GM12891 (cell line): ENCODE data around the gene SLC25A47.
A peak's percentile ranks its signal among the peaks of the same experiment; 100 is the strongest.

Source experiments
- DNase-seq: peaks from one replicate; pipeline ENCODE4 v3.0.0; 2011; ENCODE audit warnings: low spot score; ENCODE audit not compliant: insufficient read length
- FAIRE-seq: peaks from 2 replicates; lab custom pipeline; 2011; peaks lifted over from hg19 to GRCh38; lab: Jason Lieb, UNC
- PAX5 ChIP-seq: IDR thresholded peaks from 2 replicates; pipeline ENCODE4 v1.6.1; 2011; ENCODE audit warnings: low read length, moderate library complexity, mild to moderate bottlenecking; ENCODE audit not compliant: insufficient read depth, severe bottlenecking
- POLR2A ChIP-seq: IDR thresholded peaks from 2 replicates; pipeline ENCODE4 v1.6.1; 2011; ENCODE audit warnings: low read depth, low read length, control low read depth
- POLR2AphosphoS5 ChIP-seq: IDR thresholded peaks from 2 replicates; pipeline ENCODE4 v1.6.1; 2011; ENCODE audit warnings: low read depth, low read length, control low read depth
- POU2F2 ChIP-seq: IDR thresholded peaks from 2 replicates; pipeline ENCODE4 v1.6.1; 2011; ENCODE audit warnings: low read depth, mild to moderate bottlenecking, control low read depth, low read length, moderate library complexity
- SPI1 ChIP-seq: IDR thresholded peaks from 2 replicates; pipeline ENCODE4 v1.6.1; 2011; ENCODE audit warnings: low read depth, low read length, control low read depth
- TAF1 ChIP-seq: IDR thresholded peaks from 2 replicates; pipeline ENCODE4 v1.6.1; 2011; ENCODE audit warnings: low read depth, low read length, control low read depth

SLC25A47 gene

DNA sequence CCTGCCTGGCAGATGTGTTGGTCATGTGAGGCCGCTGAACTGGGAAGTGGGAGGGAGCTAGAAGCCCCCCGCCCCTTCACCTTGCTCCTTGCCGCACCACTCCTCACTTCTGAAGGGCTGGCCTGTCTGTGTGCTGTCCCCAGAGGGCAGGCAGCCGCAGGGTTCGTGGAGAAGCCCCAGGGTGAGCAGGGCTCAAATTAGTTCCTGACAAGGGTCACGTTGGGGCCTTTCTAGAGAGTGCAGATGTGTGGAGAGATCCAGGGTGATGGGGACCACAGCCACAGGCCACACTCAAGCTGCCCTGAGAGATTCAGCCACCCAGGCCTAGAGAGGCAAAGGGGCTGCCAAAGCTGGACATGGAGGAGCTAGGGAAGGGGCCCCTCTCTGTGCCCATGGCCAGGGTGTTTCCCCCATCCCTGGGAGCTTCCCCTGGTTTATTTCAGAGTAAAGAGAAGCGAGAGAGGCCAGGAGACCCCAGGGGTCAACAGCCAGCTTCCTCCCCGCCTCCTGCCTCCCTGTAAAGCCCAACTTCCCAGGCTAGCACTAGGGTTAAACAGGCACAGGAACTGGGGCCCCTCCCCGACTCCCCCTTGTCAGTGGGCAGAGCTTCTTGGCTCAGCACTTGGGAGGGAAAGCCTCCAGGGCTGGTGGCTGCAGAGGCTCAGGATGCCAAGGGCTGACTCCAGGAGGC, 33.1 kb upstream of the SLC25A47 start:
- TF ChIP-seq SPI1 (no peak), POLR2A (no peak), PAX5 (no peak), POU2F2 (no peak), POLR2AphosphoS5 (no peak), TAF1 (no peak)
- DNase-seq: peak; percentile 11
- no peak for FAIRE-seq

DNA sequence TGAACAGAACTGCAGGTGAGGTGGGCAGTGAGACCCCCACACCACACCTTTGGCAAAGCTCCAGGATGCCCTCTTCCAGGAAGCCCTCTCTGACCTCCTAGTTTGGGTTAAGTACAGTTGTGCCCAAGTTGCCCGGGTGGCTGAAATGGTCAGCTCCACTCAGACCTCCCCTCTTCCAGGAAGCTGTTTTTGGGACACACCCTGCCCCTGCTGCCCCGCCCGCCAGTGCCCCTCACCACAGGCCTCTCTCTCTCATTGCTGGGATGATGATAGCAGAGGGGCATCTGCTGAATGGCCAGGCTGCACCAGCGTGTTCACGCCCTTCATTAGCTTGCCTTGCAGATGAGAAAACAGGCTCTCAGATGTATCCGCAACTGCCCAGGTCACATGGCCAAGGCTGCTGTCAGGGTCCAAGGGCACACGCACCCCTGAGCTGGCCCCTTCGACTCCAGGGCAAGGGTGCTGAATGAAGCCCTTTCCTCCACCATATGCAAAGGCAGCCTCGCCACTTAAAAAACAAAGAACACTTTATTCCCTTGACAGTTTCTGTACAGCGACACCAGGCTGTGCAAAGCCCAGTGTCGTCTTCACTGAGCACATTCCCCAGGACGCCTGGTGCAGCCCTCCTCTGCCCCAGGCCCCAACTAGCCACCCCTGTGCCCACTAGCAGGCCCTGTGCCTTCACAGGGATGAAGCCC, 32.4 kb upstream of the SLC25A47 start:
- DNase-seq (no peak), FAIRE-seq (no peak)
- TF ChIP-seq POLR2AphosphoS5 (no peak), POLR2A (no peak), TAF1 (no peak), SPI1 (no peak), PAX5 (no peak), POU2F2 (no peak)

- no peak for DNase-seq
- no peak for TF ChIP-seq POLR2A
- no peak for TF ChIP-seq TAF1
- no peak for TF ChIP-seq SPI1
- TF ChIP-seq PAX5: no peak
- no peak for TF ChIP-seq POU2F2
- TF ChIP-seq POLR2AphosphoS5: no peak
- no peak for FAIRE-seq
Observed at GRCh38 chr14:100291305-100292075, 31.6 kb upstream of the SLC25A47 start.

DNA sequence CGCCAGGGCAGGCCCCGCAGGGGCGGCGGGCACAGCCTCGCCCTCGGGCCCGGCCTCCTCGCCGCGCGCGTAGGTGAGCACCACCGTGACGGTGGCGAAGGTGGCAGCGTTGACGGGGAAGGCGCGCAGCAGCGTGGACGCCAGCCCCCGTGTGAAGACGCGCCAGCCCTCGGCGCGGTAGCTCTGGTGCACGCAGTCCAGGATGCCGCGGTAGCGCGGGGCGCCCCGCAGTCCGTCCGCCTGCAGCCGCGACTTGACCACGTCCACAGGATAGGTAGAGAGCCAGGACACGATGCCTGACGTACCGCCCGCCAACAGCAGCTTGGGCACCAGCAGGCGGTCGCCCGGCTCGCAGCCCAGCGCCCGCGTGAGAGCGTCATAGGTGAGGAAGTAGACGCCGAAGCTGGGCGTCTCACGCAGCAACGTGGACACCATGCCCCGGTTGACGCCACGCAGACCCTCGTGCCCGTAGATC, 30.8 kb upstream of the SLC25A47 start:
- FAIRE-seq: no peak
- TF ChIP-seq POLR2A (no peak), POLR2AphosphoS5 (no peak), TAF1 (no peak), SPI1 (no peak), PAX5 (no peak), POU2F2 (no peak)
- DNase-seq: no peak

DNA sequence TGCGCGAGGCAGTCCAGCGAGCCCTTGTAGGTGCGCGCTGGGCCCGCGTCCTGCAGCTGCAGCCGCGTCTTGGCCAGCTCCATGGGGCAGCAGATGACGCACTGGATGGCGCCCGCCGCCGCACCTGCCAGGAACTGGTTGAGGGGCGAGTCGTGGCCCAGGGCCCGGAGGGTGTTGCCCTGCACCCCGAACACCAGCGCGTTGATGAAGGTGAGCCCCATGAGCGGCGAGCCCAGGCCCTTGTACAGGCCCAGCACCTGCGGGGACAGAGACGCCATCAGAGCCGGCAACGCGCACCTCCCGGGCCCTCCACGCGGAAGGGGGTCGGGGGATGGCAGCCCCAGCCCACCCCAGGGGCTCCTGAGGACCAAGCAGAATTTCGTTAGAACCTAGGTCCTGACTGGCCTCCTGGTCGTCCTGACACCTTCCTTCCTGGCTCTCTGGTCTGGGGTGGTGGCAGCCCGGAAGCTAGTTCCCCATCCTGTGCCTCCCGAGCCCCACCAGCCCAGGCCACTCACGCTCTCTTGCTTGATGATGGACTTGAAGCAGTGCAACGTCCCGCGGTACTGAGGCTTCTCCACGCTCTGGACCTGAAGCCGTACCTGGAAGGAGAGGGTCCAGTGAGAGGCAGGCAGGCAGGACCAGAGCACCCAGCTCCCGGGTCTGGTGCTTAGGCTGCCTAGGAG, 30.2 kb upstream of the SLC25A47 start:
- no peak for DNase-seq
- no peak for FAIRE-seq
- no peak for TF ChIP-seq SPI1
- TF ChIP-seq POLR2A: no peak
- TF ChIP-seq POLR2AphosphoS5: no peak
- TF ChIP-seq POU2F2: no peak
- no peak for TF ChIP-seq PAX5
- TF ChIP-seq TAF1: no peak

DNA sequence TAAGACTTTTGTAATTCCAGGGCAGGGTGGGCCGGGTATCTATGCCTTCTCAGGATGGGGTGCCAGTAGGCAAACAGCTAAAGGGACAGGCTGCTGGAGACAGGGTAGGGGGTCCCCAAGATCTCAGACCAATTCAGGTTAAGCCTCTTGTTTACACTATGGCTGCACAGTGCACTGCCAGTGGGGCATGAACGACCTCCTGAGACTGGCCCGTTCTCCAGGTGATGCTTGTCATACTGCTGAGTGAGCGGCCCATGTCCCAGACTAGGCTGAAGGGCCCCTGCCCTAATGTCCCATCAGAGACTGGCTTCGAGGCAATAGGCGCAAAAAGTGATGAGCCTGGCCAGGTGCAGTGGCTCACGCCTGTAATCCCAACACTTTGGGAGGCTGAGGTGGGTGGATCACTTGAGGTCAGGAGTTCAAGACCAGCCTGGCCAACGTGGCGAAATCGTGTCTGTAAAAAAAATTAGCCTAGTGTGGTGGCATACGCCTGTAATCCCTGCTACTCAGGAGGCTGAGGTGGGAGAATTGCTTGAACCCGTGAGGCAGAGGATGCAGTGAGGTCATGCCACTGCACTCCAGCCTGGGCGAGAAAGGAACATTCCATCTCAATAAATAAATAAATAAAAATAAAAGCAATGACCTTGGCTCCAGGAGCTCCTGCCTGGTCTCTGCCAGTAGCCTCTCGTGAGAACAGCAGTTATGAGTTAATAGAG, 29.5 kb upstream of the SLC25A47 start:
- TF ChIP-seq POLR2A: no peak
- TF ChIP-seq PAX5: no peak
- no peak for TF ChIP-seq SPI1
- TF ChIP-seq POU2F2: no peak
- TF ChIP-seq POLR2AphosphoS5: no peak
- TF ChIP-seq TAF1: no peak
- no peak for FAIRE-seq
- no peak for DNase-seq

DNA sequence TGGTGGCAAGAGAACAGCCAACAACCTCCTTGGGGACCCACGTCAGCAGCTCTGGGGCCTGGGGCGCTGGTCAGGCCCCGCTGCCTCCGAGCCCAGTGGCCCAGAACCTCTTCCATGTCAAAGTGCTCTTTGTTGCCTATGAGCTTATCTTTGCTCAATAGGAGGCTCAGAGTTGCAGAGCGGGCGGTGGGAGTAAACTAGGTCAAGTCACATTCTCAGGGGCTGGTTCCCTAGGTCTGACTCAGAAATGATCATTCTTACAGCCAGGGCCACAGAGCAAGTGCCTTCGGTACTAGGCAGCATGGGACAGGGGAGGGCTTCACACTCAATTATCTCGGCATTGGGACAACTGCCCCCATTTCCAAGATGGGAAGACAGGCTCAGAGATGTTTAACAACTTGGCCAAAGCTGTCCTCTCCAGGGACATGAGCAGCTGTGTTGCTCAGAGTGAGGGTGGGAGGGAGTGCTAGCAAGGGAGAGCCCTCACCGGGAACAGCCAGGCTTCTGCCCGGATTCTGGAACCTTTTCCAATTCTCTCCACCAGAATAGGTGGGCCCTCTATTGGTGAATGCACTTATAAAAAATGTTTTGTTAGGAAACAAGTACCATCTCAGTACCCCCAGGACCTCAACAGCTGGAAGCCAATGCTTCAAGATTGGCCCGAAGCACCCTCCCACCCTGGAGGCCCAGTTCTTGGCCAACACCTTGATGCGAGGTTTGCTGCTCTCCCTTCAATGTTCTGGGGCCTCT, 28.8 kb upstream of the SLC25A47 start:
- DNase-seq: no peak
- peak; percentile 92 for TF ChIP-seq PAX5
- TF ChIP-seq TAF1: no peak
- no peak for TF ChIP-seq POU2F2
- no peak for TF ChIP-seq POLR2A
- no peak for TF ChIP-seq SPI1
- no peak for FAIRE-seq

- FAIRE-seq: no peak
- DNase-seq: no peak
- no peak for TF ChIP-seq POLR2A
- no peak for TF ChIP-seq SPI1
- no peak for TF ChIP-seq PAX5
- TF ChIP-seq TAF1: no peak
- no peak for TF ChIP-seq POU2F2
- no peak for TF ChIP-seq POLR2AphosphoS5
Observed at GRCh38 chr14:100294963-100295330, 28.2 kb upstream of the SLC25A47 start.
